Activated naive CD4-positive, alpha-beta T cell treated with Interleukin-2 at 50 U/mL for 16 hours (primary cell): ENCODE measurements around the gene TEKT5.
A peak's percentile ranks its signal among the peaks of the same experiment; 100 is the strongest.
"Not testable (repeated sequence)": the region's sequence is repeated elsewhere in the genome, so short reads cannot be mapped to it uniquely, and the experiment has no call there.

Experiments used
- DNase-seq: peaks from one replicate; pipeline ENCODE4 v3.0.0-alpha.2; 2020

The TEKT5 gene

GRCh38 chr16:10625595-10626357 lies 69.0 kb downstream of the TEKT5 start:
- DNase-seq, result no peak

GRCh38 chr16:10624527-10624926 lies 70.2 kb downstream of the TEKT5 start:
- no peak for DNase-seq

GRCh38 chr16:10623059-10623458 lies 71.7 kb downstream of the TEKT5 start:
- no peak for DNase-seq

- DNase-seq, result no peak
Observed at GRCh38 chr16:10622036-10622921, 72.5 kb downstream of the TEKT5 start.

- DNase-seq, result not testable (repeated sequence)
Observed at GRCh38 chr16:10621216-10621949, 73.3 kb downstream of the TEKT5 start.

- DNase-seq, result no peak
Observed at GRCh38 chr16:10620120-10620519, 74.6 kb downstream of the TEKT5 start.

- DNase-seq, result peak; percentile 2
Observed at GRCh38 chr16:10619271-10619849, 75.4 kb downstream of the TEKT5 start.

- DNase-seq, result no peak
Observed at GRCh38 chr16:10618710-10619209, 76.0 kb downstream of the TEKT5 start.

- no peak for DNase-seq
Observed at GRCh38 chr16:10617662-10618420, 76.9 kb downstream of the TEKT5 start.

GRCh38 chr16:10616756-10617640 lies 77.7 kb downstream of the TEKT5 start:
- no peak for DNase-seq

GRCh38 chr16:10616419-10616755 lies 78.3 kb downstream of the TEKT5 start:
- no peak for DNase-seq

- DNase-seq, result no peak
Observed at GRCh38 chr16:10614685-10615084, 80.0 kb downstream of the TEKT5 start.

- no peak for DNase-seq
Observed at GRCh38 chr16:10613785-10614485, 80.8 kb downstream of the TEKT5 start.

- no peak for DNase-seq
Observed at GRCh38 chr16:10612649-10613179, 82.0 kb downstream of the TEKT5 start.

GRCh38 chr16:10611825-10612342 lies 82.8 kb downstream of the TEKT5 start:
- no peak for DNase-seq

GRCh38 chr16:10610499-10611184 lies 84.1 kb downstream of the TEKT5 start:
- DNase-seq, result no peak

GRCh38 chr16:10609402-10609774 lies 85.3 kb downstream of the TEKT5 start:
- DNase-seq, result no peak

- DNase-seq, result no peak
Observed at GRCh38 chr16:10608687-10609401, 85.9 kb downstream of the TEKT5 start.

GRCh38 chr16:10607157-10607556 lies 87.6 kb downstream of the TEKT5 start:
- DNase-seq, result no peak
